ENCODE data around the gene AP1S1. TPM values are rescaled to one million over a fixed set of nuclear protein-coding genes. Genes with fewer than 3 reads are reported as not detected.

AP1S1 gene
- total RNA-seq, 1 experiment from 2014 or later = 79.0 TPM

DNA sequence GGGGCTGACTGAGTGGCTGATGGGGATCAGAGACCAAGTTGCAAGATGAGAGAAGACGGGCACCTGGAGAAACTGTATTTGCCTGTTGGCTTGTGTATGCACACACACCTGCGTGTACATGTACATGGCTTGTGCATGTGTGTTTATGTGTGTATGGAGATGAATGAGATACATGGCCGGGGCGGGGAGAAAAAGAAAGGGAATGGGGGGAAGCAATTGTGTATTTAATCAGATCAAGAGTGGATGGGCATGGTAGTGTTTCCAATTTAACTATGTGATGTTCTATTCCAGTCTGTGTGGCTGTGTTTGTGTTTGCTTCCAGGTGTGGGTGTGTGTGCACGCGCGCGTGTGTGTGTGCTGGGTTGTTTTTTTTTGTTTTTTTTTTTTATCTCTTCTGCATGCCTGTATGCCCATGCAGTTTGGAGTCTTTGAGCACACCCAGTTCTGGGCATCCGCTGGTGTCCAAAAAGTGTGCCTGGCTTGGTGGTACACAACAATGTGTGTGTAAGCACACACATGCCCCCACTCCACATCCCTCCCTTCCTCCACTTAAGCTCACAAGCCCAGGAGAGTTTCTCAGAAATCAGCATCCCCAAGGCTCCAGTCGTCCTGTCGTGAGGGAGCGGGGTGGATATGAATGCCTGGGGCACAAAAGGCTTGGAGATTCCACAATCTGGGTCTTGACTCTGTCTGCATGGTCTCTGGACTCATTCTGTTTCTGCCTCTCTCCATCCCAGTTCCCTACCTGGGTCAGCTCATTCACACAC is 13.6 kb downstream of the AP1S1 start:
- H3K4me1 ChIP-seq (ENCODE audit: insufficient read depth, low read length, poor library complexity, severe bottlenecking) = peaks cover 56% of the 10 kb centered on the region
- H3K36me3 ChIP-seq (ENCODE audit: insufficient read depth, low read length, poor library complexity, severe bottlenecking) = no peaks in the 10 kb centered on the region
- ChIA-PET POLR2A (ENCODE audit: low non-redundant PET) (no interaction called here), CTCF (no interaction called here)
- BruUV-seq (replicated peaks) = no TSS peak
- H3K27ac ChIP-seq (ENCODE audit: low read depth, low read length, poor library complexity, severe bottlenecking) = no peak overlapping the region
- H3K4me3 ChIP-seq (ENCODE audit: low read depth, low read length, poor library complexity, severe bottlenecking) = no peak overlapping the region
- no peak for TF ChIP-seq EZH2 (IDR thresholded peaks at IDR 0.05; ENCODE audit: borderline replicate concordance, low read depth, low read length, poor library complexity, severe bottlenecking)
- no peak for TF ChIP-seq CTCF (conservative IDR thresholded peaks at IDR 0.05; ENCODE audit: low read depth, low read length)
- DNase-seq (ENCODE audit: low spot score) = no peak
- H3K27me3 ChIP-seq (replicated peaks; ENCODE audit: insufficient read depth, low read depth, low read length, poor library complexity) = peaks cover 63% of the 10 kb centered on the region
- intact Hi-C loops (cut with micrococcal nuclease; ENCODE audit: unreplicated experiment) = no loop called here
- H3K9me3 ChIP-seq (ENCODE audit: low read depth, low read length, poor library complexity, severe bottlenecking) = no peaks in the 10 kb centered on the region

GRCh38 chr7:101168412-101169049 is 14.3 kb downstream of the AP1S1 start:
- no peak for DNase-seq (ENCODE audit: low spot score)
- Histone ChIP-seq H3K36me3 (ENCODE audit: insufficient read depth, low read length, poor library complexity, severe bottlenecking) (no peaks in the 10 kb centered on the region), H3K9me3 (ENCODE audit: low read depth, low read length, poor library complexity, severe bottlenecking) (no peaks in the 10 kb centered on the region), H3K4me3 (ENCODE audit: low read depth, low read length, poor library complexity, severe bottlenecking) (no peak overlapping the region), H3K4me1 (ENCODE audit: insufficient read depth, low read length, poor library complexity, severe bottlenecking) (peaks cover 63% of the 10 kb centered on the region), H3K27me3 (replicated peaks; ENCODE audit: insufficient read depth, low read depth, low read length, poor library complexity) (peaks cover 70% of the 10 kb centered on the region), H3K27ac (ENCODE audit: low read depth, low read length, poor library complexity, severe bottlenecking) (no peak overlapping the region)
- intact Hi-C loops (cut with micrococcal nuclease; ENCODE audit: unreplicated experiment) = no loop called here
- no peak for TF ChIP-seq EZH2 (IDR thresholded peaks at IDR 0.05; ENCODE audit: borderline replicate concordance, low read depth, low read length, poor library complexity, severe bottlenecking)
- no peak for TF ChIP-seq CTCF (conservative IDR thresholded peaks at IDR 0.05; ENCODE audit: low read depth, low read length)
- BruUV-seq (replicated peaks) = no TSS peak
- ChIA-PET POLR2A (ENCODE audit: low non-redundant PET) (no interaction called here), CTCF (interaction anchor here (0.6 kb wide), 1 partner anchor 24 kb away, joined by 3 read pairs; no protein-coding TSS in a partner anchor)

GRCh38 chr7:101169110-101169837 is 15.0 kb downstream of the AP1S1 start:
- Histone ChIP-seq H3K4me3 (ENCODE audit: low read depth, low read length, poor library complexity, severe bottlenecking) (no peak overlapping the region), H3K27ac (ENCODE audit: low read depth, low read length, poor library complexity, severe bottlenecking) (no peak overlapping the region)
- intact Hi-C loops (cut with micrococcal nuclease; ENCODE audit: unreplicated experiment) = no loop called here

More at GRCh38 chr7:101169110-101169837, 15.0 kb downstream of the AP1S1 start:
- H3K4me1 ChIP-seq (ENCODE audit: insufficient read depth, low read length, poor library complexity, severe bottlenecking) = peaks cover 64% of the 10 kb centered on the region
- no peaks in the 10 kb centered on the region for H3K36me3 ChIP-seq (ENCODE audit: insufficient read depth, low read length, poor library complexity, severe bottlenecking)
- no peaks in the 10 kb centered on the region for H3K9me3 ChIP-seq (ENCODE audit: low read depth, low read length, poor library complexity, severe bottlenecking)
- ChIA-PET POLR2A (ENCODE audit: low non-redundant PET) (no interaction called here), CTCF (interaction anchor here (0.6 kb wide), 1 partner anchor 25 kb away, joined by 3 read pairs; no protein-coding TSS in a partner anchor)
- no peak for TF ChIP-seq CTCF (conservative IDR thresholded peaks at IDR 0.05; ENCODE audit: low read depth, low read length)
- TF ChIP-seq EZH2 (IDR thresholded peaks at IDR 0.05; ENCODE audit: borderline replicate concordance, low read depth, low read length, poor library complexity, severe bottlenecking) = no peak
- H3K27me3 ChIP-seq (replicated peaks; ENCODE audit: insufficient read depth, low read depth, low read length, poor library complexity) = peaks cover 69% of the 10 kb centered on the region
- no TSS peak for BruUV-seq (replicated peaks)
- no peak for DNase-seq (ENCODE audit: low spot score)
